Epithelial cell of proximal tubule (primary cell): ENCODE results near the gene RRAGD. TPM values are rescaled to one million over a fixed set of nuclear protein-coding genes. Genes with fewer than 3 reads are reported as not detected.

Experiments
- DNase-seq: peaks from one replicate; pipeline ENCODE4 v3.0.0-alpha.2; 2011; ENCODE audit warnings: low read depth
- H3K4me3 ChIP-seq: 2 replicates; pipeline ENCODE4 v1.5.1; 2011; ENCODE audit warnings: low read depth, mild to moderate bottlenecking, low read length
- total RNA-seq: library from RNA; depleted of rRNA; stranded (reverse); fragments of >200 nt; gene quantifications from 2 replicates; pipeline ENCODE4 v1.2.3, GENCODE V29; 2015
- TF ChIP-seq, protein P1 (sequence below): conservative IDR thresholded peaks from 2 replicates; pipeline ENCODE4 v1.5.1; 2012; ENCODE audit warnings: low read depth, mild to moderate bottlenecking, low read length

Gene RRAGD
- total RNA-seq, 1 donor from 2014 or later: 12.7 TPM

DNA sequence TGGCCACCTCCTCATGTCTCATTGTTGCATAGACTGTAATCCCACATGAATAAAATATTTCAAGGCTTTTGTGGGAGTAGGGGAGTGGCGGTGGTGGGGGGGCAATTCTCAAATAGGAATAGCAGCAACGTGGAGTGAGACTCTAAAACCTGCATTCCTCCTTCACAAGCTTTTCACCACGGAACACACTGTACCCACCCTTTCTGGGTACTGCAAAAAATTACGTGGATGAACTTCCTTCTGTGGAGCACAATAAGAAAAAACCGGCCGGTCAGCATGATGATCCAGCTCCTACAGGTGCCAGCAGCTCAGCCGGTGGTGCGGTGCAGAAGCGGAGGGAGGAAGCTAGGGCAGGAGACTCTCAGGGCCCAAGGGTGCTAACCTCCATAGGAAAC is 930 bp upstream of the RRAGD start:
- peak overlapping the region; percentile 72 for H3K4me3 ChIP-seq
- no peak for DNase-seq
- TF ChIP-seq, protein P1, sequence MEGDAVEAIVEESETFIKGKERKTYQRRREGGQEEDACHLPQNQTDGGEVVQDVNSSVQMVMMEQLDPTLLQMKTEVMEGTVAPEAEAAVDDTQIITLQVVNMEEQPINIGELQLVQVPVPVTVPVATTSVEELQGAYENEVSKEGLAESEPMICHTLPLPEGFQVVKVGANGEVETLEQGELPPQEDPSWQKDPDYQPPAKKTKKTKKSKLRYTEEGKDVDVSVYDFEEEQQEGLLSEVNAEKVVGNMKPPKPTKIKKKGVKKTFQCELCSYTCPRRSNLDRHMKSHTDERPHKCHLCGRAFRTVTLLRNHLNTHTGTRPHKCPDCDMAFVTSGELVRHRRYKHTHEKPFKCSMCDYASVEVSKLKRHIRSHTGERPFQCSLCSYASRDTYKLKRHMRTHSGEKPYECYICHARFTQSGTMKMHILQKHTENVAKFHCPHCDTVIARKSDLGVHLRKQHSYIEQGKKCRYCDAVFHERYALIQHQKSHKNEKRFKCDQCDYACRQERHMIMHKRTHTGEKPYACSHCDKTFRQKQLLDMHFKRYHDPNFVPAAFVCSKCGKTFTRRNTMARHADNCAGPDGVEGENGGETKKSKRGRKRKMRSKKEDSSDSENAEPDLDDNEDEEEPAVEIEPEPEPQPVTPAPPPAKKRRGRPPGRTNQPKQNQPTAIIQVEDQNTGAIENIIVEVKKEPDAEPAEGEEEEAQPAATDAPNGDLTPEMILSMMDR: no peak

DNA sequence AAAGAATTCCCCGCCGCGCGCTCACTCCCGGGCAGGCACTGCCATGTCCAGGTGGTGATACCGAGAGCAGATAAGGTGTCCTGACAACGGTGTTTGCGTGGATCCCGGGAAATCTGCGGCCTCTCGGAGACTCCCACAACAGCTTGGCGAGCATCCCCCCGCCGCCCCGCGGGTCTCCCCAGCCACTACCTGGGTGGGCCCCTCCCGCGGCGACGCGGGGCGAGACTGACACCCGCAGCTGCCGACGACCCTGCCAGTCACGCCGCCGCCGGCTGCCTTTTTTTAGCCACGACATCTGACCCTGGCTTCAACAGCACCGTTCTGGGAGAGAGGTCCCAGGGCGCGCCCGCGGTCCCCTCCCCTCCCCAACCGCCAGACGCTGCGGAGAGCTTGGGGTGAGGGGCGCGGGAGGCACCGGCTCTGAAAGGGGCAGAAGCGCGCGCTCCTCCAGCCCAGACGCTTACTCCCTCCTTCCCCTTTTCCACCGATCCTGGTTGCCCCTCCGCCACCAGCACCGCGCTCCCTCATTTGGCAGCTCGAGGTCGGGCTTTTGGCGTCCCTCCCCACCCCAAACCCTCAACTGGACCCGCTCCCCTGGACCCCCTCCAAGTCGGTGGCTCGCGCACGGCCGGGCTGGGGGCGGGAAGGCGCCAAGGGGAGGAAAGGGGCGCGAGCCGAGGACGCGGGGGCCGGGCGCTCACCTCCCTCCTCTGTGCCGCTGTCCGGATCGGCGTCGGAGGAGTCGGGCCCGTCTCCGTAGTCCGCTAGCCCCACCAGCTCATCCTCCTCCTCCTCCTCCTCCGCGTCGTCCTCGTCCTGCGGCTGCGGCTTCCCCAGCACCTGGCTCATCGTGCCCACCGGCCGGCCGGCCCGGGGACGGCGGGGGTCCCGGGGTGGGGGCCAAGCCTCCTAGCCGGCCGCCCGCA is 665 bp downstream of the RRAGD start:
- TF ChIP-seq, protein P1: no peak
- DNase-seq: no peak
- peak overlapping the region; percentile 72 for H3K4me3 ChIP-seq

- no peak for DNase-seq
- peak overlapping the region; percentile 72 for H3K4me3 ChIP-seq
- TF ChIP-seq, protein P1: no peak
Observed at GRCh38 chr6:89410788-89411144, 1.3 kb downstream of the RRAGD start.

DNA sequence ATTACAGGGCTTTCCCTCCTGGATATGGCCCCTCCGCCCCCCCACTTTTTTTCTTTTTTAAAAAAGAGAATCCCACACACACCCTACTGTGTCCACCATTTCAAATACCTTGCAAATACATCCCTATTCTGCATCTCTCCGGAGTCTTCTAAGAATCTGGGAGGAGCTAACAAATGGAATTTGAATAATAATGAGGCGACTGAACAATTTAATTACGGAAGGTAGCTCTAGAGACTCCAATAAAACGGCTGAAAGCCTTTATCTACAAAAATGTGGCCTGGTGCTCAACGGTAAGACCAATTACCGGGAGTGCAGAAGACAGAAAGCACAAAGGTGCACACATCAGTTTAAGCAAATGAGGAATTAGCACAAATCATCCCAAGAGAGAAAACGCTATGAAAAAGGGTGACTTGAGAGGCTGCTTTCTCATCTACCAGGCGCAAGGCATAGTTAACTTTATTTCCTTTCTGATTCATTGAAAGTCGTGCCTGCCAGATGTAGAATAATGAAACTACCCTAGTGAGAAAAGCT is 1.8 kb downstream of the RRAGD start:
- DNase-seq: no peak
- H3K4me3 ChIP-seq: peak overlapping the region; percentile 72
- TF ChIP-seq, protein P1: no peak

DNA sequence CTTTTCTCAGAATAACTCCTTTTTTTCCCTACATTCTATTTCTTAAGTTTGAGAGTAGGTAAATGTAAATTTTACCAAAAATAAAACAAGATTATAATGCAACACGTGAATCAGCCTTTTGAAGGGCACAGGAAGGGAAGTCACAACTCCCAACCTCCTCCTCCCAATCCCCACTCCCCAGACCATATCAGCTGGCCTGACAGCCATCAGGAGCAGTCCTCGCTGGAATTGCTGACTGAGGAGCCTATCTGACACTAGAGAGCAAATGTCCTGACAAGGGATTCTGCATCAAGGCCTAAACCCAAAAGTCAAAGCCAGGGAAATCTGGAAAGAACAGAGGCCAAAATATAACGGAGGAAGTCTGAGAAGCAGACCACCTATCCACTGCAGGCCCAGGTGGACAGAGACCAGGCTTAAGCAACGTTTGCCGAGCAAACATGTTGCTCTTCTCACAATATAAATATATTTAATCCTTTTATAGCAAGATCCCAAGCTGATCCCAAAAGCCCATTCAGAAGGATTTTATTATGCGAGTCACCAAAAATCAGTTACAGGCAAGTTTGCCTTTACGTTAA is 2.5 kb downstream of the RRAGD start:
- peak overlapping the region; percentile 1 for H3K4me3 ChIP-seq
- DNase-seq: no peak
- TF ChIP-seq, protein P1: no peak

DNA sequence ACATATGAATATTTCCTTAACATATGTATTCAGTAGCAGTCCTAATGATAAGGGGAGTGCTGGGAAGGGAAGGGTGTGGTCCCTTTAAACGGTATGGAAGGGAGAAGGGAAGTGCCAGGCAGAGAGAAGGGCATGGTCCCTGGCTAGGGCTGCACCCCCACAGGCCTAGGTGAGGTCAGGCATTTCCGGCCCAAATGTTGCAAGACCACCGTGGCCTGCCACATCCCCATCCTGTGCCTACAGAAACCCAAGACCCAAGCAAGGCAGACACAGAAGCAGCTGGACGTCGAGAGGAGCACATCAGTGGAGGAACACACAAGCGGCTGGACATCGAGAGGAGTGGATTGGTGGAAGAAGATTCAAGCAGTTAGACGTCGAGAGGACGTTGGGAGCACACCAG is 5.9 kb downstream of the RRAGD start:
- TF ChIP-seq, protein P1: no peak
- no peak overlapping the region for H3K4me3 ChIP-seq
- DNase-seq: no peak

DNA sequence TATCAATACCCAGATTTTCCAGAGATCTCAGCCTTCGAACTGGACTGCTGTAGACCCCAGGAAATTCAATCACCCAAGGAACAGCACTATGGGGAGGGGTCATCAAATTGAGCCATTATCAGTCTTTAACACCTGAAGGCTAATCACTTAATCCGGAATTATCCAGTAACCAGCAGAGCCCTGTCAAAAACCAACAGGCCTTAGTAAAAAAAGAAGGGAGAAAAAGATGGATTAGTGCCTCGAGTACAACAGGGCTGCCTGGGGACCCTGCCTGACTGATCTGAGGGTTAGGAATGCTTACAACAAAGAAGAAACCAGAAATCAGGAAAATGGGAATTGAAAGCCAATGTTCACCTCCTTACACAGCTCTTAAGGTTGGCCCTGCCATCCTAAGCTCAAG is 7.6 kb downstream of the RRAGD start:
- H3K4me3 ChIP-seq: no peak overlapping the region
- TF ChIP-seq, protein P1: no peak
- no peak for DNase-seq
